Endothelial cell of umbilical vein (primary cell): ENCODE data around the gene TPCN2. TPM values are rescaled to one million over a fixed set of nuclear protein-coding genes. Genes with fewer than 3 reads are reported as not detected.

ENCODE experiments used
- BruUV-seq: library from RNA; stranded (reverse); fragments of 400-500 nt; replicated peaks from 2 replicates; lab custom pipeline; 2021; lab: Mats Ljungman, UMichigan
- CTCF ChIA-PET: fragments of 300-600, 350-600 bp; sonication (Branson Sonifier 250); formaldehyde crosslinking; loops from one replicate; lab custom pipeline; 2021; ENCODE audit warnings: antibody characterized with exemption, inconsistent platforms; lab: Charles Lee
- POLR2A ChIA-PET: fragments of 300-600, 350-600 bp; sonication (Branson Sonifier 250); formaldehyde crosslinking; loops from one replicate; lab custom pipeline; 2021; ENCODE audit warnings: antibody characterized with exemption, inconsistent platforms; lab: Charles Lee
- DNase-seq: peaks from one replicate; pipeline ENCODE4 v3.0.0-alpha.2; 2011; ENCODE audit warnings: low read depth, low spot score
- FAIRE-seq: peaks from 2 replicates; lab custom pipeline; 2011; peaks lifted over from hg19 to GRCh38; lab: Jason Lieb, UNC
- H2AFZ ChIP-seq: 2 replicates; pipeline ENCODE4 v1.6.0; 2012; ENCODE audit warnings: low read depth, low read length, control low read depth, inconsistent platforms
- H3K27ac ChIP-seq: 2 replicates; pipeline ENCODE4 v1.5.1; 2011; ENCODE audit warnings: low read depth, mild to moderate bottlenecking, control low read depth, low read length, moderate library complexity; ENCODE audit not compliant: insufficient read depth
- H3K27me3 ChIP-seq, 2 experiments: 2 replicates each; pipeline versions ENCODE4 v1.6.0 to v1.6.1; 2011; ENCODE audit warnings: low read length in 2 of 2, mixed read lengths in 1 of 2; ENCODE audit not compliant: control insufficient read depth in 2 of 2, insufficient read depth in 2 of 2
- H3K36me3 ChIP-seq, 2 experiments: 2 replicates in 1 of 2; 3 replicates in 1 of 2; pipeline ENCODE4 v1.5.1; 2011; ENCODE audit warnings: low read length in 2 of 2, mild to moderate bottlenecking in 1 of 2, moderate library complexity in 1 of 2; ENCODE audit not compliant: control insufficient read depth in 2 of 2, insufficient read depth in 2 of 2; ENCODE audit errors: extremely low read depth in 1 of 2
- H3K4me1 ChIP-seq: 3 replicates; pipeline ENCODE4 v1.5.1; 2011; ENCODE audit warnings: mild to moderate bottlenecking, low read length; ENCODE audit not compliant: control insufficient read depth, insufficient read depth; ENCODE audit errors: extremely low read depth
- H3K4me2 ChIP-seq: 2 replicates; pipeline ENCODE4 v1.6.1; 2011; ENCODE audit warnings: low read length, control low read depth, mixed read lengths; ENCODE audit not compliant: insufficient read depth
- H3K4me3 ChIP-seq, 3 experiments: fragments of 200-600 bp in 1 of 3; sonication (generic), shearing (Covaris generic) in 1 of 3; replicated peaks in 1 of 3; 2 replicates each; pipeline ENCODE4 v1.5.1; 2011 to 2016; ENCODE audit warnings: control low read depth in 3 of 3, low read length in 3 of 3, mild to moderate bottlenecking in 2 of 3, inconsistent platforms in 1 of 3, low read depth in 1 of 3, moderate library complexity in 1 of 3; ENCODE audit not compliant: insufficient read depth in 1 of 3
- H3K79me2 ChIP-seq: 2 replicates; pipeline ENCODE4 v1.6.0; 2012; ENCODE audit warnings: low read length, inconsistent platforms; ENCODE audit not compliant: control insufficient read depth, insufficient read depth
- H3K9ac ChIP-seq: replicated peaks from 2 replicates; pipeline ENCODE3; 2011; ENCODE audit warnings: low read length, control low read depth; ENCODE audit not compliant: insufficient read depth; ENCODE audit errors: extremely low read depth
- H3K9me1 ChIP-seq: replicated peaks from 3 replicates; pipeline ENCODE4 v1.6.0; 2011; ENCODE audit warnings: mild to moderate bottlenecking, low read length; ENCODE audit not compliant: control insufficient read depth, insufficient read depth; ENCODE audit errors: extremely low read depth
- H3K9me3 ChIP-seq: replicated peaks from 2 replicates; pipeline ENCODE4 v1.5.1; 2012; ENCODE audit warnings: low read length, inconsistent platforms; ENCODE audit not compliant: control insufficient read depth, insufficient read depth
- H4K20me1 ChIP-seq: replicated peaks from 2 replicates; pipeline ENCODE3; 2011; ENCODE audit warnings: mild to moderate bottlenecking, low read length; ENCODE audit not compliant: control insufficient read depth, insufficient read depth; ENCODE audit errors: extremely low read depth
- CTCF ChIP-seq, 2 donors: IDR thresholded peaks; 1 replicate in 1 of 2; 2 replicates in 1 of 2; pipeline ENCODE4 v1.5.1; 2011; ENCODE audit warnings: low read length in 2 of 2, mild to moderate bottlenecking in 2 of 2, moderate library complexity in 2 of 2, control low read depth in 1 of 2, inconsistent platforms in 1 of 2, low read depth in 1 of 2; ENCODE audit not compliant: insufficient read depth in 1 of 2; ENCODE audit errors: extremely low read depth in 1 of 2
- EZH2 ChIP-seq: IDR thresholded peaks from 2 replicates; pipeline ENCODE4 v1.6.1; 2012; ENCODE audit warnings: borderline replicate concordance, low read depth, mild to moderate bottlenecking, moderate library complexity, low read length, inconsistent platforms; ENCODE audit not compliant: severe bottlenecking
- FOS ChIP-seq: IDR thresholded peaks from 2 replicates; pipeline ENCODE4 v1.6.1; 2011; ENCODE audit warnings: mild to moderate bottlenecking, low read length, moderate library complexity, borderline replicate concordance; ENCODE audit not compliant: insufficient read depth
- GATA2 ChIP-seq: IDR thresholded peaks from 2 replicates; pipeline ENCODE4 v1.7.0; 2011; ENCODE audit warnings: low read depth, mild to moderate bottlenecking, moderate library complexity, mixed read lengths, low read length; ENCODE audit not compliant: insufficient read length, insufficient read depth
- JUN ChIP-seq: IDR thresholded peaks from 2 replicates; pipeline ENCODE4 v1.6.1; 2011; ENCODE audit warnings: borderline replicate concordance, low read depth; ENCODE audit not compliant: insufficient read length, insufficient read depth
- MYC ChIP-seq: IDR thresholded peaks from one replicate; pipeline ENCODE4 v1.6.1; 2011; ENCODE audit warnings: mild to moderate bottlenecking, low read depth, low read length
- POLR2AphosphoS5 ChIP-seq: IDR thresholded peaks from 2 replicates; pipeline ENCODE4 v1.6.1; 2012; ENCODE audit warnings: low read depth, mild to moderate bottlenecking, control low read depth, low read length, moderate library complexity; ENCODE audit not compliant: insufficient read depth
- dilution Hi-C: fragments of 300-500 bp; cut with MboI; formaldehyde crosslinking; loops from one replicate; pipeline ENCODE4 v1.15.0; 2019; ENCODE audit warnings: low sequenced_read_pairs; ENCODE audit not compliant: extremely low pct_ligation_motif_present
- intact Hi-C: fragments of 100-400 bp; cut with micrococcal nuclease; formaldehyde crosslinking; loops from one replicate; pipeline ENCODE4 v1.10.0; 2022
- polyA plus RNA-seq, 4 experiments: library from polyadenylated mRNA; depleted of rRNA in 3 of 4; stranded (reverse) in 3 of 4; unstranded in 1 of 4; fragments of >200 nt; gene quantifications; 2 replicates each; pipeline versions ENCODE4 v1.2.1 to v1.2.3, GENCODE V29; 2011 to 2012; ENCODE audit warnings: missing spikeins in 1 of 4
- total RNA-seq: library from RNA; stranded (reverse); gene quantifications from 2 replicates; pipeline ENCODE4 v1.2.3, GENCODE V29; 2021

The TPCN2 gene
- total and polyA plus RNA-seq, 2 donors (not counting 3 experiments of a cell fraction or from before 2014, with no cell fraction given), result 10.3 to 13.4 TPM

- BruUV-seq, result no TSS peak
- no peaks in the 10 kb centered on the region for H3K9me3 ChIP-seq
- H2AFZ ChIP-seq, result no peak overlapping the region
- no peak overlapping the region for H3K4me3 ChIP-seq
- peaks cover 7% of the 10 kb centered on the region for H3K4me1 ChIP-seq
- no peaks in the 10 kb centered on the region for H3K36me3 ChIP-seq
- intact Hi-C loops (no loop called here), dilution Hi-C loops (no loop called here)
- peak; percentile 76 for DNase-seq
- no peak overlapping the region for H3K4me2 ChIP-seq
- FAIRE-seq, result peak; percentile 81
- no peaks in the 10 kb centered on the region for H3K79me2 ChIP-seq
- no peak overlapping the region for H3K9ac ChIP-seq
- ChIA-PET POLR2A (no interaction called here), CTCF (interaction anchor here (0.9 to 2.2 kb wide), 3 partner anchors 9 to 44 kb away, joined by 3 to 11 read pairs (median 4); no protein-coding TSS in a partner anchor)
- H3K27me3 ChIP-seq, result peaks cover 2 to 4% of the 10 kb centered on the region in 2 experiments
- TF ChIP-seq GATA2, result no peak
- no peak for TF ChIP-seq EZH2
- TF ChIP-seq POLR2AphosphoS5, result no peak
- peak; percentile 72 for TF ChIP-seq FOS
- TF ChIP-seq MYC, result no peak
- TF ChIP-seq JUN, result peak; percentile 80
- TF ChIP-seq CTCF (IDR thresholded peaks at IDR 0.05; ENCODE audit: extremely low read depth in 1 of 2, insufficient read depth in 1 of 2, low read depth in 1 of 2, low read length in 2 of 2), result peak in 1 of 2 donors; percentile 31
- H3K27ac ChIP-seq, result no peak overlapping the region
- no peaks in the 10 kb centered on the region for H3K9me1 ChIP-seq
- H4K20me1 ChIP-seq, result no peaks in the 10 kb centered on the region
These were observed 117.7 kb downstream of the TPCN2 start for GRCh38 chr11:69166218-69167115.
